ENCODE measurements around the gene MMP15. TPM values are rescaled to one million over a fixed set of nuclear protein-coding genes. Genes with fewer than 3 reads are reported as not detected.
A peak's percentile ranks its signal among the peaks of the same experiment; 100 is the strongest.

Gene MMP15
- polyA plus RNA-seq, 1 experiment = 0.60 TPM

- Histone ChIP-seq H3K27ac (ENCODE audit: low read depth, low read length) (no peak overlapping the region), H3K27me3 (ENCODE audit: control insufficient read depth, insufficient read depth, low read length) (peaks cover 28% of the 10 kb centered on the region), H3K9me3 (ENCODE audit: control insufficient read depth, insufficient read depth, low read length) (no peaks in the 10 kb centered on the region; the same call in 1 of the 2 replicates), H3K4me3 (ENCODE audit: low read depth, low read length) (no peak overlapping the region)
- DNase-seq (ENCODE audit: low read depth, low spot score) = no peak
- ChIA-PET POLR2A (interaction anchor here (1.0 kb wide), 1 partner anchor 107 kb away, joined by 3 read pairs; the partner anchor contains the start of gene CFAP20), CTCF (interaction anchor here (1.3 to 4.3 kb wide), 4 partner anchors 99 to 117 kb away, joined by 3 to 29 read pairs (median 4); no protein-coding TSS in a partner anchor)
- no peak for TF ChIP-seq CTCF (IDR thresholded peaks at IDR 0.05; ENCODE audit: low read depth, low read length)
Observed at GRCh38 chr16:58022601-58023371, 2.8 kb upstream of the MMP15 start.

DNA sequence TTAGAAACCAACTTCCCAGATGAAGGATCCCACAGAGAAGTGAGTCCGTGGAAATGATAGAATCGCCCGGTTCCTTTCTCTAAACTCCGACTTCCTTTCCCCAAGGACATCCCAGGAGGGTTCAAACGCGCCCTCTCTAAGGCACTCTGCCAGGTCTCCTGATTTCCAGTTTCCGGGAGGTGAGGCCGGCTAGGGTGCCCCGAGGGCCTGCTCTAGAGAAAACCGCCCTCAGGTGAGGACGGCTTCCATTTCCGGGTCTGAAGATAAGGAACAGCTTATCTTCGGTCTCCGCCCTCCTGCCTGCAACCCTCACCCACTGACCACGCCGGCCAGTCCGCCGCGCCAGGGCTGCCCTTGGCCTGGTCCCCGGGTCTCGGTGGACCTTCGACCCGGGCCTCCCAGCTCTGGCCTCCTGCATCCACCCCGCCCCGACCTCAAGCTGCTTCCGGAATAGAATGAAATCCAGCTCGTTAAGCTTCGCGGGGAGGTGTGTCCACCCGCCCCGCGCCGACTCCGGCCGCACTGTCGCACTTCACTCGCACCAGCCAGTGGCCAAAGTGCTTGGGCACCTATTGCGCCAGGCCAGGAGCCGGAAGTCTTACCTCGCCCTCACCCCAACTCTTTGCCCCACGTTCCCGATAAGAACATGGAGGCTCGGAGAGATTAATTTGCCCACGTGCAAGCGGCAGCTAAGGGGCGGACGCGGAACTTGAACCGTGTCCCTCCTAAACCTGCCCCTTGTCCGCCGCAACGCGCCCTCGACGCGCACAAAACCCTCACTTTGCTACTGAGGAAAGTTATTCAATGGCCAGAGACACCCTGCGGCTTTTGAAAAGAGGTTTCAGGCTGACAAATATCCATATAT lies 836 bp upstream of the MMP15 start:
- peaks cover 42% of the 10 kb centered on the region for H3K27me3 ChIP-seq (ENCODE audit: control insufficient read depth, insufficient read depth, low read length)
- no peak for DNase-seq (ENCODE audit: low read depth, low spot score)
- ChIA-PET CTCF (interaction anchor here (1.0 to 4.3 kb wide), 2 partner anchors 97 to 470 kb away, joined by 3 to 29 read pairs; no protein-coding TSS in a partner anchor), POLR2A (interaction anchor here (3.1 kb wide), 1 partner anchor 104 kb away, joined by 12 read pairs; the partner anchor contains the start of gene CFAP20)
- no peaks in the 10 kb centered on the region; the same call in 1 of the 2 replicates for H3K9me3 ChIP-seq (ENCODE audit: control insufficient read depth, insufficient read depth, low read length)
- TF ChIP-seq CTCF (IDR thresholded peaks at IDR 0.05; ENCODE audit: low read depth, low read length) = no peak
- H3K27ac ChIP-seq (ENCODE audit: low read depth, low read length) = no peak overlapping the region
- H3K4me3 ChIP-seq (ENCODE audit: low read depth, low read length) = peak overlapping the region; percentile 59

DNA sequence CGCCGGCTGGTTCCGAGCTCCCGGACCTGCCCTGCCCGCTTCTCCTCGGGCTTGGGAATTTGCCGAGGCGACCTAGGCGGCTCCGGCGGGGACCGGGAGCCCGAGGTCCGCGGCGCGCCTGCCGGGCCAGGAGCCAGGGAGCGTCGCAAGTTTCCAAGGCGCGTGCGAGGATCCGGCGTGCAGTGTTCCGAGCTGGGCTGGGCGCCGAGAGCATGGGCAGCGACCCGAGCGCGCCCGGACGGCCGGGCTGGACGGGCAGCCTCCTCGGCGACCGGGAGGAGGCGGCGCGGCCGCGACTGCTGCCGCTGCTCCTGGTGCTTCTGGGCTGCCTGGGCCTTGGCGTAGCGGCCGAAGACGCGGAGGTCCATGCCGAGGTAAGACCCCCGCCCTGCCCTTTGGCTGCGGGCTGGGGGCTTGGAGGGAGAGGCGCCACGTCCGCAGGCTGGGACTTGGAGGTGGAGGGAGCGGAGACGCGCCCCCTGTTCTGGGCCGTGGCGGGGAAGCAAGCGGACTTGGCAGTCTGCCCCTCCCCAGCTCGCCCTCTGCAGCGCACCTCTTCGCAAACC lies 668 bp downstream of the MMP15 start:
- POLR2A ChIA-PET = interaction anchor here (1.0 to 3.1 kb wide), 2 partner anchors 96 to 103 kb away, joined by 3 to 12 read pairs; partner anchors contain the start of gene CFAP20

GRCh38 chr16:58026705-58027160 lies 1.2 kb downstream of the MMP15 start:
- DNase-seq (ENCODE audit: low read depth, low spot score) = no peak
- POLR2A ChIA-PET = interaction anchor here (1.0 to 3.1 kb wide), 2 partner anchors 95 to 102 kb away, joined by 3 to 12 read pairs; partner anchors contain the start of gene CFAP20
- Histone ChIP-seq H3K9me3 (ENCODE audit: control insufficient read depth, insufficient read depth, low read length) (no peaks in the 10 kb centered on the region; the same call in 1 of the 2 replicates), H3K27me3 (ENCODE audit: control insufficient read depth, insufficient read depth, low read length) (peaks cover 42% of the 10 kb centered on the region), H3K27ac (ENCODE audit: low read depth, low read length) (no peak overlapping the region), H3K4me3 (ENCODE audit: low read depth, low read length) (peak overlapping the region; percentile 59; the same call in 1 of the 2 replicates)
- no peak for TF ChIP-seq CTCF (IDR thresholded peaks at IDR 0.05; ENCODE audit: low read depth, low read length)
- CTCF ChIA-PET = interaction anchor here (0.6 to 1.6 kb wide), 2 partner anchors 8 to 661 kb away, joined by 3 read pairs; no protein-coding TSS in a partner anchor

More for the DNA sequence above, 668 bp downstream of the MMP15 start:
- H3K4me3 ChIP-seq (ENCODE audit: low read depth, low read length) = peak overlapping the region; percentile 59
- DNase-seq (ENCODE audit: low read depth, low spot score) = no peak
- H3K9me3 ChIP-seq (ENCODE audit: control insufficient read depth, insufficient read depth, low read length) = no peaks in the 10 kb centered on the region; the same call in 1 of the 2 replicates
- no peak for TF ChIP-seq CTCF (IDR thresholded peaks at IDR 0.05; ENCODE audit: low read depth, low read length)
- CTCF ChIA-PET = interaction anchor here (0.6 to 4.3 kb wide), 2 partner anchors 25 to 95 kb away, joined by 5 to 29 read pairs; no protein-coding TSS in a partner anchor
- no peak overlapping the region for H3K27ac ChIP-seq (ENCODE audit: low read depth, low read length)
- peaks cover 42% of the 10 kb centered on the region for H3K27me3 ChIP-seq (ENCODE audit: control insufficient read depth, insufficient read depth, low read length)
